AG09309 (cell line): ENCODE data around the gene PKP4.

Experiments used
- DNase-seq: peaks from one replicate; pipeline ENCODE4 v3.0.0-alpha.2; 2010; ENCODE audit warnings: low read depth
- H3K4me3 ChIP-seq: 2 replicates; pipeline ENCODE4 v1.5.1; 2011; ENCODE audit warnings: mild to moderate bottlenecking, low read depth, low read length, moderate library complexity; ENCODE audit not compliant: control insufficient read depth
- TF ChIP-seq, protein P1 (sequence below): IDR thresholded peaks from 2 replicates; pipeline ENCODE4 v1.5.1; 2011; ENCODE audit warnings: mild to moderate bottlenecking, low read depth, low read length, inconsistent platforms; ENCODE audit not compliant: insufficient read depth, control insufficient read depth; ENCODE audit errors: missing control alignments

Gene PKP4

DNA sequence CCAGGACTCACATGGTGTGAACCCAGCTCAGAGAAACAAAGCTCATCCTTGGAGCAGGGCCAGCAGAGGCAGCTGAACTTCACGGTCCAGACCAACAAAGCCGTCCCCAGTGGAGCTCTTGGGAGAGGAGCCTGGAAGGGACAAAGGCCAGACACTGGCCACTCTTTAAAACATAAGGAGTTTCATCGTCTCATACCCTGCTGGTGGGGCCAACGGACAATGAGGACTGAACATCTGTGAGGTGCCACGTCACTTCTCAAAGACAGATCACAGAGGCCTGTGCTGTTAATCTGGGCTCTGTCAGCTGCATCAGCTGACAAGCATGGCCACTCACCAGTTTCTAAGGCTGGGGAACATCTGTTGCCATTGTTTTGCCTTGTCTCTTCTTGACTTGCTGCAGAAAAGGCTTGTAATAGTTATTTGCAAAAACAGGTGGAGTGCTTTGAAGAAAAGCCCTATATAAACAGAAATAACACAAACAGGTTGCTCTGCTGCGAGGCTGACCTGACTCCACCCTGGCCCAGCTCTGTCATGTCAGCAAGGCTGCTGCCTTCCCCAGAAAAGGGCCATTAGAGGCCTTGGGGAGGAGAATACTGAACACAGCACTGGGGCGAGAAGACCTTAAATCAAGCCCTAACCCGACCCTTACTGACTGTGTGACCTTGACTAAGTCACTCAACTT lies 270.3 kb downstream of the PKP4 start:
- TF ChIP-seq, protein P1, sequence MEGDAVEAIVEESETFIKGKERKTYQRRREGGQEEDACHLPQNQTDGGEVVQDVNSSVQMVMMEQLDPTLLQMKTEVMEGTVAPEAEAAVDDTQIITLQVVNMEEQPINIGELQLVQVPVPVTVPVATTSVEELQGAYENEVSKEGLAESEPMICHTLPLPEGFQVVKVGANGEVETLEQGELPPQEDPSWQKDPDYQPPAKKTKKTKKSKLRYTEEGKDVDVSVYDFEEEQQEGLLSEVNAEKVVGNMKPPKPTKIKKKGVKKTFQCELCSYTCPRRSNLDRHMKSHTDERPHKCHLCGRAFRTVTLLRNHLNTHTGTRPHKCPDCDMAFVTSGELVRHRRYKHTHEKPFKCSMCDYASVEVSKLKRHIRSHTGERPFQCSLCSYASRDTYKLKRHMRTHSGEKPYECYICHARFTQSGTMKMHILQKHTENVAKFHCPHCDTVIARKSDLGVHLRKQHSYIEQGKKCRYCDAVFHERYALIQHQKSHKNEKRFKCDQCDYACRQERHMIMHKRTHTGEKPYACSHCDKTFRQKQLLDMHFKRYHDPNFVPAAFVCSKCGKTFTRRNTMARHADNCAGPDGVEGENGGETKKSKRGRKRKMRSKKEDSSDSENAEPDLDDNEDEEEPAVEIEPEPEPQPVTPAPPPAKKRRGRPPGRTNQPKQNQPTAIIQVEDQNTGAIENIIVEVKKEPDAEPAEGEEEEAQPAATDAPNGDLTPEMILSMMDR, result no peak
- DNase-seq, result no peak
- H3K4me3 ChIP-seq, result no peak overlapping the region

DNA sequence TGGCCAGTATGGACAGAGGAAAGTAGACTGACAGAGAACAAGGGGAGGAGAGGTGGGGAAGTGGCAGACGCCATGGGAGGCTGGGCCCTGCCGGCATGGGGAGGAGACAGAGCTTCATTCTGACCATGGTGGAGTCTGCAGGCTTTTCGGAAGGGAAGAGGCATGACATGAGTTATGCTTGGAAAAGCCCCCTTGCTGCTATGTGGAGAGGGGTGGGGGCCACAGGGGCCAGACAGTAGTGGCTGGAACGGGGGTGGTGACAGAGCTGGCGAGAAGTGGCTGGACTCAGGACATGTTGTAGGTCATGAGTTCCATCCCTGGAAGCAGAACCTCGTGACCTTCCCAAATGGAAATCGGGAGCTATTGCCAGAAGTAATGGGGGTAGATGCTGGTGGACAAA lies 271.7 kb downstream of the PKP4 start:
- H3K4me3 ChIP-seq, result no peak overlapping the region
- no peak for DNase-seq
- TF ChIP-seq, protein P1, result no peak

GRCh38 chr2:158729451-158729850 lies 272.7 kb downstream of the PKP4 start:
- DNase-seq, result no peak
- TF ChIP-seq, protein P1, result no peak
- no peak overlapping the region for H3K4me3 ChIP-seq

DNA sequence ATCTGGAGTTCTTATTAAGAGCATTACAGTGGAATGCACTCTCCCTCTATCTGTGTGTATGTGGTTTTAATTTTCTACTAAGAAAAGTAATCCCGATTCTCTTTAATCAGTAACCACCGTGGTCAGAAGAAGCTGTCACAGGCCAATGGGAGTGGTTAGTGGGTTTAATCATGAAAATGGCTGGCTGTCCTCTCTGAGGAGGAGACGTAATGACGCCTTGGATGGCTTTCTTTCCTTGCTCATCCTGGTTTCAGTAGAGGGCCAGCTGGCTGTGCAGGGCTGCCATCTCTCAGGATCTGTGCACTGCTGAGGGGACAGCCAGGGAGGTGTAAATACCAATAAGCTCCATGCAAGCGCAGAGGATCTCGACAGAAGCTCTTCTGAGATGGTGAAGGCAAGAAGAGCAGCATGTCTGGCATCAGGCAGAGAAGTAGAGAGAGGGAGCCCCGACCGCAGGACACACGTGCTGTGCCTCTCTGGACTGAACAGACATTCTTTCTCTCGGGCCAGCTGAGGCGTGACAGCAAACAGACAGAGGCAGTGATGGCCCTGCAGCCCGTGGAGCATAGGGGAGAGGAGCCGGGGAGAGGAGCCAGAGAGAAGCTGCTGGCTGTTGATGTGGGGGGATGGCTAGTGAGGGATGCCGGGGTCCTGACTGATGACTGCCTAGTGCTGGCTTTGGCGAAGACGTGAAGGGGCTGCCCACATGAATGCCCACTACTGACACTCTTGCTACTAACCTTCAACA lies 273.3 kb downstream of the PKP4 start:
- no peak overlapping the region for H3K4me3 ChIP-seq
- no peak for DNase-seq
- TF ChIP-seq, protein P1, result no peak

GRCh38 chr2:158730621-158731140 lies 273.9 kb downstream of the PKP4 start:
- TF ChIP-seq, protein P1, result no peak
- H3K4me3 ChIP-seq, result no peak overlapping the region
- no peak for DNase-seq

GRCh38 chr2:158731386-158731785 lies 274.6 kb downstream of the PKP4 start:
- no peak overlapping the region for H3K4me3 ChIP-seq
- TF ChIP-seq, protein P1, result no peak
- no peak for DNase-seq
